NCI-H774 (cell line): ENCODE data around the gene TCAIM.

Source experiments
- DNase-seq: peaks from one replicate; lab custom pipeline; 2025; lab: John Stamatoyannopoulos, UW

TCAIM gene

DNA sequence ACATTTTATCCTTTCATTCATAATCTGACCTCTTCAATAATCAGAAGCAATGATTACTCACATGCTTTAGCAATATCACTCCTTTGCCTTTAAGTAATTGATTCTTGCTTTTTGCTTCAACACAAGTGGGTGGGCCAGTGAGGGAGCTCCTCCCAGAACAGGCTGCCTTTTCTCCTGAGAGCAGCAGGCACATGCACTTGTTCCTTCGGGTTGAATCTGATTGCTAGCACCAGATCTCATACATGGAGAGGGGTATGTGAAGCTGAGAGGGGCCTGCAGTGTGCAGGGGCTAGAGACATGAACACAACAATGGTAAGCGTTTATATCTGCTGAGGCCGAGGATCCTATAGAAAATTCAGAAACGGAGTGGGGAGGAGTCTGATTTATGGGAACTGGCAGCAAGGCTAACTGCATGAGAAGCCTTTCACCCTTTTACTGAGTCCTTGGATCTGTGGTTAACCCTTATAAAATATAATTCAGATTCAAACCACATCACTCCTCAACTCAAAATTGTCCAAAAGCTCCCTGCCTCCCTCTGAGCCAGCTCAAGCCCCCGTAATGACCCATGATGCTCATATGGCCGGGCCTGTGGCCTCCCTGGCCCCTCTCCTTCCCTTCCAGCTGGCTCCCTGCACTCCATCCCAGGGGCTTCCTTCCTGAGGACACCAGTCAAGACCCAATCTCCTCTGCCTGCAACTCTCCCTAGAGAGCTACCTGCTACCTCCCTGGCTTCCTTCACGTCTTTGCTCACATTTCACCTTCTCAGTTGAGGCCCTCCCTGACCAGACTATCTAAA, 106.5 kb downstream of the TCAIM start:
- DNase-seq: no peak

DNA sequence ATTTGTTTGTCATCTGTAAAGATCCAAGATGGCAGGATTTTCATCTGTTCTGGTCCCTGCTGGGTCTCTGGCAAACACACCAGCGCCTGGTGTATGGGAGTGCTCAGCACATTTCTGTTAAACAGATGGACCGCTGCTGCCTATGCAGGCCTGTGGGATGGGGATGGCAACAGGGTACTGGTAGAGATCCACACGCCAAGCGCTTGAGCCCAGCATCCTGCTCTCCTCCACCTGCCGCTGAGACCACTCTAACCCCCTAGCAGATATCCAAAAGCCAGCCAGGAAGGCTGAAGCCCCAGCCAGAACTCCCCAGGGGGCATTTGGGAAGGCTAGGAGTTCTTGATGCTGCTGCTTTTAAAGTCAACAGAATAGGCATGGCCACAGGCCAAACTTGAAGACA, 107.2 kb downstream of the TCAIM start:
- no peak for DNase-seq

DNA sequence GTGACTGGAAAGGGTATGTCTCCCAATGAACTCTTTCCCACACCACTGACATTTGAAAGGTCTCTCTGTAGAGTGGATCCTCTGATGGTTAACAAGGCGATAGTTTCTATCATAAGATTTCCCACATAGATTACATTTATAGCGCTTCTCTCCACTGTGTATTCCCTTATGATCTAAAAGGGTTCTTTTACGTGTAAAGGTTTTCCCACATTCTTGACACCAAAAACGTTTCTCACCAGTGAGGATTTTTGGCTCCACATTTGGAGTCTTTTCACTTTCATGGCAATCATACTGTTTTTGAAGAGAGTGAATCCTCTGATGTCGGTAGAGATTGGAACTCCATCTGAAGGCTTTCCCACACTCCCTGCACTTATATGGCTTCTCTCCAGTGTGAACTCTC, 108.4 kb downstream of the TCAIM start:
- DNase-seq: no peak

DNA sequence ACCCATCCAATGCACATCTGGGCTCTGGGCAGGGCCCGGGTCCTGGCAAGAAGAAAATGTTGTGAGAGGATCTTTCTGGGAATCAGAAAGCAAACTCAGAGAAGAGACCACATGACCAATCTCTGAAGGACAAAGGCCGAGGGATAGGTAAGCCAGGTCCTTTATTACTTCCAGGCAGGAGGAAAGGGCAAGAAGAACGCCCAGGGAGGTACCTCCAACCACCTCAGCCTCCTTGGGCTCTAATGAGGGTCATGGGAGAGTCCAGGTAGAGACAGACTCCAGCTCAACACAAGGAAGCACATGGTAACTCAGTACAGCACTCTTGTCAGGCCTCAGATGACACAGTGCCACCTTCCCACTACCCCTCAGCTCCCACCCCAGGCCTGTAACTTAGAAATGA, 112.9 kb downstream of the TCAIM start:
- DNase-seq: no peak

DNA sequence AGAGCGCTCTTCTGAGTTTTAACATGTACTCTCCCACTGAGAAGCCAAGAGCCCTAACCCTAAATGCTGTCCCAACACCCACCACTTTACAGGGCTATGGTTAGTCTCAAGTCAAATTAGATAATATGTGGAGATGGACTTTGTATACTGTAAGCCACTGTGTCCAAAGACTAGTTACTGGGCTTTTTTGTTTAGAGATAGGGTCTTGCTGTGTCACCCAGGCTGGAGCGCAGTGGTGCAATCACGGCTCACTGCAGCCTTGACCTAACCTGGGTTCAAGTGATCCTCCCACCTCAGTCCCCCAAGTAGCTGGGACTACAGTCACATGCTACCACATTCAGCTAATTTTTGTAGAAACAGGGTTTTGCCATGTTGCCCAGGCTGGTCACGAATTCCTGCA, 115.7 kb downstream of the TCAIM start:
- DNase-seq: no peak

DNA sequence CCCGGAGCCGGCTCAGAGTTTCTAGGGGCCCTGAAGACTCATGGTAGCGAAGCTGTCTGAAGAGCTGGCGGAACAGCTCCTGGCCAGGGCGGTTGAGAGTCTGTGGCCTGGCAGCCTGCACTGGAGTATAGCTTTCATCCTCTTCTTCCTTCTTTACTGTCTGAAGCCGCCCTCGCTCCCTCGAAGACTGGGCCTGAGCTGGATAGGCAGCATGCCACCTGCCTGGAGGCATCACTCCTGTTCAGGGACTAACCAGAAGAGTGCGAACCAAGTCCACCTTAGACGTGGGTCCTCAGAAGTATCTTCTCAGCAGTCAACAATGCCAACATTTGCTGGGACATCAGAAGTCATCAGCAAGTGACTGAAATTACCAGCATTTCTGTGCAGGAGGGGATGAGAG, 116.8 kb downstream of the TCAIM start:
- DNase-seq: no peak
